Measurements from ENCODE around the gene TNK1.

GRCh38 chr17:7408863-7409262, 28.0 kb downstream of the TNK1 start:
- TF ChIP-seq, protein P1, sequence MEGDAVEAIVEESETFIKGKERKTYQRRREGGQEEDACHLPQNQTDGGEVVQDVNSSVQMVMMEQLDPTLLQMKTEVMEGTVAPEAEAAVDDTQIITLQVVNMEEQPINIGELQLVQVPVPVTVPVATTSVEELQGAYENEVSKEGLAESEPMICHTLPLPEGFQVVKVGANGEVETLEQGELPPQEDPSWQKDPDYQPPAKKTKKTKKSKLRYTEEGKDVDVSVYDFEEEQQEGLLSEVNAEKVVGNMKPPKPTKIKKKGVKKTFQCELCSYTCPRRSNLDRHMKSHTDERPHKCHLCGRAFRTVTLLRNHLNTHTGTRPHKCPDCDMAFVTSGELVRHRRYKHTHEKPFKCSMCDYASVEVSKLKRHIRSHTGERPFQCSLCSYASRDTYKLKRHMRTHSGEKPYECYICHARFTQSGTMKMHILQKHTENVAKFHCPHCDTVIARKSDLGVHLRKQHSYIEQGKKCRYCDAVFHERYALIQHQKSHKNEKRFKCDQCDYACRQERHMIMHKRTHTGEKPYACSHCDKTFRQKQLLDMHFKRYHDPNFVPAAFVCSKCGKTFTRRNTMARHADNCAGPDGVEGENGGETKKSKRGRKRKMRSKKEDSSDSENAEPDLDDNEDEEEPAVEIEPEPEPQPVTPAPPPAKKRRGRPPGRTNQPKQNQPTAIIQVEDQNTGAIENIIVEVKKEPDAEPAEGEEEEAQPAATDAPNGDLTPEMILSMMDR (IDR thresholded peaks at IDR 0.05), result no peak
- no peak for TF ChIP-seq POLR2A (IDR thresholded peaks at IDR 0.05)
